HG02571 (cell line): Measurements from ENCODE around the gene NES.
"Not testable (repeated sequence)": the region's sequence is repeated elsewhere in the genome, so short reads cannot be mapped to it uniquely, and the experiment has no call there.

ENCODE experiments used
- ATAC-seq: cut with Tn5 transposase; IDR thresholded peaks from one replicate; pipeline ENCODE4 v1.9.1; 2021; ENCODE audit warnings: mild to moderate bottlenecking, moderate library complexity; ENCODE audit not compliant: unreplicated experiment

Gene NES

DNA sequence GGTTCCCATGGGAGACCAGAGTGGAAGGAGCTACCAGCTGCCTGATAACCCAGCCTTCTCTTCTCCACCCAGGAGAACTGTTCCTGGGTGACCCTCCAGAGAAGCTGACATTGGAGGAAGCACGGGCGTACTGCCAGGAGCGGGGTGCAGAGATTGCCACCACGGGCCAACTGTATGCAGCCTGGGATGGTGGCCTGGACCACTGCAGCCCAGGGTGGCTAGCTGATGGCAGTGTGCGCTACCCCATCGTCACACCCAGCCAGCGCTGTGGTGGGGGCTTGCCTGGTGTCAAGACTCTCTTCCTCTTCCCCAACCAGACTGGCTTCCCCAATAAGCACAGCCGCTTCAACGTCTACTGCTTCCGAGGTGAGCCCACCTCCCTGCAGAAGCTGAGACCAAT lies 28.7 kb downstream of the NES start:
- no peak for ATAC-seq

- no peak for ATAC-seq
Measured at GRCh38 chr1:156647351-156647750, 29.9 kb downstream of the NES start.

DNA sequence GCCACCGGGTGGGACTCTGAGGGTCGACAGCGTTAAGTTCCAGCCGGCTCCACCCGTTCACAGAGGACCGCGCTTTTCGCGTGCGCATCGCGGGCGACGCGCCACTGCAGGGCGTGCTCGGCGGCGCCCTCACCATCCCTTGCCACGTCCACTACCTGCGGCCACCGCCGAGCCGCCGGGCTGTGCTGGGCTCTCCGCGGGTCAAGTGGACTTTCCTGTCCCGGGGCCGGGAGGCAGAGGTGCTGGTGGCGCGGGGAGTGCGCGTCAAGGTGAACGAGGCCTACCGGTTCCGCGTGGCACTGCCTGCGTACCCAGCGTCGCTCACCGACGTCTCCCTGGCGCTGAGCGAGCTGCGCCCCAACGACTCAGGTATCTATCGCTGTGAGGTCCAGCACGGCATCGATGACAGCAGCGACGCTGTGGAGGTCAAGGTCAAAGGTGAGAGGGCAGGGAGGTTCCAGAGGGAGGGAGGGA lies 30.4 kb downstream of the NES start:
- ATAC-seq: no peak

GRCh38 chr1:156645666-156646065 lies 31.5 kb downstream of the NES start:
- ATAC-seq: no peak

GRCh38 chr1:156645056-156645455 lies 32.2 kb downstream of the NES start:
- no peak for ATAC-seq

DNA sequence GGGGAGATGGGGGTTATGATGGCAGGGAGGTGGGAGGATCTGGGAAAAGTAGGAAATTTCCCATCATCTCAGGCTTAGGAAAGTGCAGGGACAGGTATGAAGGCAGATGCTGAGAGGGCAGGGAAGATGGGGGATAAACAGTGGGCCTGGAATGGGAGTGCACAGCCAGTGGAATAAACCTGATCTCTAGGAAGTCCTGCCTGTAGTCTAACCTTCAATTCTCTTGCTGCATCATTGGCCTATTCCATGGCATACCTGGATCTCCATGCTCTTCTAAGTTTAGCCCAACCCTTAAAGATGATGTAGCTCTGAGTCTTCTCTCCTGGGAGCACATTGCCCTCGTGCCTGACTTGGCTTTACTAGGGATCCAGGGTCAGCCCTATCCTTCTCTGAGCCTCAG lies 32.6 kb downstream of the NES start:
- ATAC-seq: no peak

DNA sequence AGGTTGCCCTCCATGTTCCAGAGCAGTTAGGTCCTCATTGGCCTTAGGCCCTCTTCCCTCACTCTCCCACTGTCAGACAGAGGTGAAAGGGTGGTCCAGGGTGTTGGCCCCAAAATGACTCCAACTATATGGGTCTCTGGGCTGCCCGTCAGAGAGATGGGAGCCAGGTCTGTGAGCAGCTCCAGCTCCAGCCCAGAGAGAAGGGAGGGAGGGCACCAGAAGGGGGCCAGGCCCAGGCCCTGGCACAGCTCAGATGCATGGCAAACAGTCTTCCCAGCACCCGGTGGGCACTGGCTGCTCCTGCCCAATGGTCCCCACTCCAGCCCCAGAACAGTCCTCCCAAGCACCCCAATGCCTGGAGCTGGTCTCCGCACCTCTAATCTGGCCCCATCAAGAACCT lies 33.1 kb downstream of the NES start:
- no peak for ATAC-seq

DNA sequence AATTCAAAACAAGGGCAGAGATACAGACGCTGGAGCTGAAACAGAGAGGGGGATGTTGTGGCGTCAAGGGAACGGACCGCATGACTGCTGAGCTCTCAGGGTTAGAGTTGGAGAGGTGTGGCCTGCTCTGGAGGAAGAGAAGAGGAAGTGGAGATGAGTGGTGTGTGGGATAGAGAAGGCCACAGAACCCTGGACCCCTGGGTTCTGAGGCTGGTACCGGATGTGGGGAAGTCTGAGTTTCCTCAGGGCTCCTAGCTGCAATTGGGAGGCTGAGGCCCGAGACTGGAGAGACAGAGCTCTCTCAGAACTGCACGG lies 33.5 kb downstream of the NES start:
- no peak for ATAC-seq

- no peak for ATAC-seq
Measured at GRCh38 chr1:156643049-156643777, 34.0 kb downstream of the NES start.

- no peak for ATAC-seq
Measured at GRCh38 chr1:156642265-156643048, 34.8 kb downstream of the NES start.

GRCh38 chr1:156641761-156642264 lies 35.4 kb downstream of the NES start, which contains the start of gene BCAN:
TSS of gene BCAN (plus strand) at chr1:156642117. CDS start at chr1:156646055, 3,938 bp downstream.
- ATAC-seq: no peak

- no peak for ATAC-seq
Measured at GRCh38 chr1:156640842-156641706, 36.1 kb downstream of the NES start.

DNA sequence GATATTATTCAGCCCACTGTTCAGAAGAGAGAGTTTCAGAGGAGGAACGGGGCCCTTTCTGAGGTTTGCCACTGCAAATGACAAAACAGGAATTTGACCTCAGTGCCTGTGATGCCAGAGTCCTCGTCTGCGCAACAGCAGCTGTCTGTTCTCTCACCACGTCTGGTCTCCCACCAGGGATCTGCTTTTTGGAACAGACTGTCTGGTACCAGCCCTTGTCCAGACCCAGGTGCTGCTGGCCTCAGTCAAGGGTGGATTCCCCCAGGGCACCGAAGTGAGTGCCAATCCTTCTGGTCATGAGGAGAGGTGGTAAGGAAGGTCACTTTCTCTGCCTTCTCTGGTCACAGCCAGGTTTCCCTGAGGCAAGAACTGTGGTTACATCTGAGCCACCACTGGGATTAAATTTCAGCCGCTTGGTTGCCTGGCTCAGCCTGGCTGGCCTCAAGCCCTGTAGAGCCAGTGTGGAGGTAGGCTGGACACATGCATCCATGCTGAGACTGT lies 37.6 kb downstream of the NES start:
- no peak for ATAC-seq

DNA sequence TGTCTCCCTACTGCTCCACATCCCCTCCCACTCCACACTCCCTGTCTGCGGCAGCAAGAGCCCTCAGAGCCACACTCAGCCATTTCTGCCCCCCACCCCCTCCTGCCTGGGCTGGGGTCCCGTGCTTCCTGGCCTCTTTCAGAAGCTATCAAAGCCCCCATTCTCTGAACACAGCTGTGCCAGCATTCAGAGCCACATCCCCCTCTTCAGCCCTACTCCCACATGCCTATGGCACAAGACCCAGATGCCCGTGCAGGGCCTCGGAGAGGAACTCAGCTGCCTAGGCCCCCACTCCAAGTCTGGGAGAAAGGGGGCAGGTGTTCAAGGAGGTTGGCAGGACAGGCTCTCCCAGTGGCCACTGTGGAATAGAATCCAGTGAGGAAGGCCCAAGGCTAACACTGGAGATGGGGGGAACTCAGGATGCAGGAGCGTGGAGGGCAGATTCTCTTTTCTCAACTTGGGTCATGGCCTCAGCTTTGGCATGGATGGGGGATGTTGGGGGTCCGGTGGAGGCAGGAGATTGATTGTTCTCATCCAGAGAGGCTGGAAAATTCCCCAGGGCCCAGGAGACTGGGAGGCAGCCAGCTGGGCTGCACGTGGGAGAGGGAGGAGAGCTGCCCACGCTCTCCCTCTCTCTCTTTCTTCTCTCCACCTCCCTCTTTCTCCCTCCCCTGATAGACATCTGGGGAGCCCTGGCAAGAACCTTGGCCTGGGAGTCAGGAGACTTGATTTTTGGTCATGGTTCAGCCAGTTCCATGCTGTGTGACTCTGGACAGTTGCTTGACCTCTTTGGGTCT lies 38.8 kb downstream of the NES start:
- ATAC-seq: no peak

- ATAC-seq: no peak
Measured at GRCh38 chr1:156632355-156632754, 44.9 kb downstream of the NES start.

DNA sequence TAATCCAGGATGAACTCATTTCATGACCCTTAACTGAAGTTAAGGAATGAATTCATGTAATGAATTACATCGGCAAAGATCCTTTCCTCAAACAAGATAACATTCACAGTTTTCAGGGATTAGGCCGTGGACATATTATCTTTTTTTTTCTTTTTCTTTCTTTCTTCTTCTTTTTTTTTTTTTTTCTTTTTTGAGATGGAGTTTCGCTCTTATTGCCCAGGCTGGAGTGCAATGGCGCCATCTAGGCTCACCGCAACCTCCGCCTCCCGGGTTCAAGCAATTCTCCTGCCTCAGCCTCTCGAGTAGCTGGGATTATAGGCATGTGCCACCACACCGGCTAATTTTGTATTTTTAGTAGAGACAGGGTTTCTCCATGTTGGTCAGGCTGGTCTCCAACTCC lies 46.1 kb downstream of the NES start:
- not testable (repeated sequence) for ATAC-seq

DNA sequence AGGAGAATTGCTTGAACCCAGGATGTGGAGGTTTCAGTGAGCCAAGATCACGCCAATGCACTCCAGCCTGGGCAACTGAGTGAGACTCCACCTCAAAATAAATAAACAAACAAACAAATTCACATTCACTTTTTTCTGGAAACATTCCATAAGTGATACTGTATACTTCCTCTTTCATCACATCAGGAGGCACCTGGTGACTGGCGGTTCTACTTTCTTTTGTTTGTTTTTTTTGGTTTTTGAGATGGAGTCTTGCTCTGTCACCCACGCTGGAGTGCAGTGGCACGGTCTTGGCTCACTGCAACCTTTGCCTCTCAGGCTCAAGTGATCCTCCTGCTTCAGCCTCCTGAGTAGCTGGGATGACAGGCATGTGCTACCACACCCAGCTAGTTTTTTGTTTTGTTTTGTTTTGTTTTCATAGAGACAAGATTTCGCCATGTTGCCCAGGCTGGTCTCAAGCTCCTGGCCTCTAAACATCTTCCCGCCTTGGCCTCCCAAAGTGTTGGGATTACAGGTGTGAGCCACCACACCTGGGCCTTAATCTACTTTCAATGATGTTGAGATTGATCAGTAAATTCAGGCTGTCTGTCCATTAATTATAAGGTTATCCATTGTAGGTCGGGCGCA lies 47.3 kb downstream of the NES start:
- ATAC-seq: no peak

DNA sequence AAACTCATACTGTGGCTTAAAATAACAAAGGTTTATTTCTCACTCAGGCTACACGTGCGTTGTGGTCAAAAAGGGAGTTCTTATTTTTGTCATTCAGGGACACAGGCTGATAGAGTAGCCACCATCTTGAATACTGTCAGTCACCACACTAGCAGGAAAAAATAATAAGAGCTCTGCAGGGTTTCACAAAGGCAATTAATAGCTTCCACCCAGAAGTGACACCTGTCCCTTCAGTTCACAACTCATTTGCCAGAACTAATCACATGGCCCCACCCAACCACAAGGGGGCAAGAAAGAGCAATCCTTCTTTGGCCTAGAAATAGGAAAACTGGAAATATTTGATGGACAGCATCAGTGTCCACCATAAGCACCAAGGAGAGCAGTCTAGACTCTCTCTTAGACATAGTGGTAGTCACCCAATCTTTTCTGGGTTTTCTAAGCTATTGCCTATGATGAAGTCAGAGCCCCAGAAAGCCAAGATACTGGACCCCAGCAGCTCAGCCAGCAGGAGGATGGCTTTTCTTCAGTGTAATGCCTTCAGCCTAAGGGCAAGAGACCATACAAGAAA lies 49.8 kb downstream of the NES start:
- no peak for ATAC-seq

DNA sequence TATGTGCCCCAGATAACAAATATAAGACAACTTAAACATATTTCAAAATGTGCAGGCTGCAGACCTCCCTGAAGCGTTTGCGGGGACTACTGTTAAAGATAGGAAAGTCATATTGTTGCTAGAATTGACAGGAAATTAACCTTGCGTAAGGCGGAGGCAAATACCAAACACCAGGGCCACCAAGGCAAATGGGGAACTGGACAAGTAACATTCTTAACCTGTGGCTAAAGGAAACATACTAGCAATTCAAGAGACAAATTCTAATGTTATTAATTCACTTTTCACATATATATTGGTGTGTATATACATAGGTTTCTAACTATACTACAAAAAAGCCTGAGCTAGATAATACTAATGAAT lies 51.1 kb downstream of the NES start:
- ATAC-seq: no peak
